ENCODE data around the gene USF1. TPM values are rescaled to one million over a fixed set of nuclear protein-coding genes. Genes with fewer than 3 reads are reported as not detected.
"Not testable (repeated sequence)": the region's sequence is repeated elsewhere in the genome, so short reads cannot be mapped to it uniquely, and the experiment has no call there.

Gene USF1
- total and polyA plus RNA-seq, 4 donors, result 67.5 to 95.1 (median 73.5) TPM

DNA sequence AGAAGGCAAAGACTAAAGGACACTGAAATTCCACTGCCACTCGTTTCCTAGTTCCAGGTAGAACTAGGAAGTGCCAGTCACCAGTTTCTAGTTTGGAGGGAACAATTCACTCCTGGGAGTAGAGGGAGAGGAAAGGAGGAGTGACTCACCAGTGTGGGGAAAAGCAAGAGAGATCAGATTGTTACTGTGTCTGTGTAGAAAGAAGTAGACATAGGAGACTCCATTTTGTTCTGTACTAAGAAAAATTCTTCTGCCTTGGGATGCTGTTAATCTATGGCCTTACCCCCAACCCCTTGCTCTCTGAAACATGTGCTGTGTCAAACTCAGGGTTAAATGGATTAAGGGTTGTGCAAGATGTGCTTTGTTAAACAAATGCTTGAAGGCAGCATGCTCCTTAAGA lies 29.1 kb downstream of the USF1 start:
- not testable (repeated sequence) for H3K9me3 ChIP-seq (ENCODE audit: control insufficient read depth in 4 of 4, insufficient read depth in 3 of 4, low read length in 3 of 4); H3K9ac ChIP-seq (ENCODE audit: insufficient read depth in 1 of 2, low read length in 2 of 2); DNase-seq; ATAC-seq (ENCODE audit: insufficient read depth, low FRiP score); H3K4me3 ChIP-seq; H3K27ac ChIP-seq (ENCODE audit: low read depth in 1 of 2, low read length in 1 of 2); H3K36me3 ChIP-seq (ENCODE audit: control insufficient read depth in 4 of 4, insufficient read depth in 4 of 4, low read length in 4 of 4)
- WGBS, 2 donors, result 52% methylated on average over 1 of the region's 1 CpG
- Histone ChIP-seq H3K27me3 (ENCODE audit: control insufficient read depth in 3 of 3, insufficient read depth in 3 of 3, low read length in 2 of 3) (peaks cover 0 to 19% (median 15%) of the 10 kb centered on the region in 3 donors), H3K4me1 (ENCODE audit: control insufficient read depth in 5 of 5, insufficient read depth in 5 of 5, low read length in 5 of 5) (peaks cover 0 to 28% (median 17%) of the 10 kb centered on the region in 5 donors)

GRCh38 chr1:161013488-161014230 lies 32.1 kb downstream of the USF1 start:
- H3K4me3 ChIP-seq, result no peak overlapping the region
- H3K27me3 ChIP-seq (ENCODE audit: control insufficient read depth in 3 of 3, insufficient read depth in 3 of 3, low read length in 2 of 3), result no peaks in the 10 kb centered on the region
- H3K9me3 ChIP-seq (ENCODE audit: control insufficient read depth in 4 of 4, insufficient read depth in 3 of 4, low read length in 3 of 4), result no peaks in the 10 kb centered on the region
- 3 to 9% methylated on average over 15 of the region's 15 CpGs for WGBS, 2 donors
- no peaks in the 10 kb centered on the region for H3K36me3 ChIP-seq (ENCODE audit: control insufficient read depth in 4 of 4, insufficient read depth in 4 of 4, low read length in 4 of 4)
- DNase-seq (peak; percentile 86 to 94 (median 92)), ATAC-seq (ENCODE audit: insufficient read depth, low FRiP score) (peak; percentile 77)
- peak overlapping the region; percentile 65 to 91 for H3K27ac ChIP-seq (ENCODE audit: low read depth in 1 of 2, low read length in 1 of 2)
- peaks cover 4 to 24% (median 12%) of the 10 kb centered on the region in 5 donors for H3K4me1 ChIP-seq (ENCODE audit: control insufficient read depth in 5 of 5, insufficient read depth in 5 of 5, low read length in 5 of 5)
- TF ChIP-seq, protein P1, sequence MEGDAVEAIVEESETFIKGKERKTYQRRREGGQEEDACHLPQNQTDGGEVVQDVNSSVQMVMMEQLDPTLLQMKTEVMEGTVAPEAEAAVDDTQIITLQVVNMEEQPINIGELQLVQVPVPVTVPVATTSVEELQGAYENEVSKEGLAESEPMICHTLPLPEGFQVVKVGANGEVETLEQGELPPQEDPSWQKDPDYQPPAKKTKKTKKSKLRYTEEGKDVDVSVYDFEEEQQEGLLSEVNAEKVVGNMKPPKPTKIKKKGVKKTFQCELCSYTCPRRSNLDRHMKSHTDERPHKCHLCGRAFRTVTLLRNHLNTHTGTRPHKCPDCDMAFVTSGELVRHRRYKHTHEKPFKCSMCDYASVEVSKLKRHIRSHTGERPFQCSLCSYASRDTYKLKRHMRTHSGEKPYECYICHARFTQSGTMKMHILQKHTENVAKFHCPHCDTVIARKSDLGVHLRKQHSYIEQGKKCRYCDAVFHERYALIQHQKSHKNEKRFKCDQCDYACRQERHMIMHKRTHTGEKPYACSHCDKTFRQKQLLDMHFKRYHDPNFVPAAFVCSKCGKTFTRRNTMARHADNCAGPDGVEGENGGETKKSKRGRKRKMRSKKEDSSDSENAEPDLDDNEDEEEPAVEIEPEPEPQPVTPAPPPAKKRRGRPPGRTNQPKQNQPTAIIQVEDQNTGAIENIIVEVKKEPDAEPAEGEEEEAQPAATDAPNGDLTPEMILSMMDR (IDR thresholded peaks at IDR 0.05; ENCODE audit: control extremely low read depth, extremely low read depth), result no peak
- peak overlapping the region in 1 of 2 donors; percentile 68 for H3K9ac ChIP-seq (ENCODE audit: insufficient read depth in 1 of 2, low read length in 2 of 2)

DNA sequence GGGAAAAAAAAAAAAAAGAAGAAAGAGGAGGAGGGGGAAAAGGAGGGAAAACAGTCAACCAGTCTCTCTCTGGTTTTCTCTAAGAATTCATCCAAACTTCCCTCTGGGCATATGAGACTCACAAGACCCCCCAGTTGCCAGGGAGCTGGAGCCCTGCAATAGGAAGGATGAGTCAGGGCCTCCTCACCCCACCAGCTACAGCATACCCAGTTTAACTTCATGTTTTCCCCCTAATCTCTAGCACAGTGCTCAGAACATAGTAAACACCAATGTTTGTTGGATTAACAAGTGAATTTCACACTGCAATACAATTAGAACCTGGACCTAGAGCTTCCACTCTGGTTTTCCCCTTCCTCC lies 32.7 kb downstream of the USF1 start:
- no peaks in the 10 kb centered on the region for H3K27me3 ChIP-seq (ENCODE audit: control insufficient read depth in 3 of 3, insufficient read depth in 3 of 3, low read length in 2 of 3)
- TF ChIP-seq, protein P1 (IDR thresholded peaks at IDR 0.05; ENCODE audit: control extremely low read depth, extremely low read depth), result no peak
- DNase-seq, result no peak
- no peaks in the 10 kb centered on the region for H3K36me3 ChIP-seq (ENCODE audit: control insufficient read depth in 4 of 4, insufficient read depth in 4 of 4, low read length in 4 of 4)
- no peaks in the 10 kb centered on the region for H3K9me3 ChIP-seq (ENCODE audit: control insufficient read depth in 4 of 4, insufficient read depth in 3 of 4, low read length in 3 of 4)
- no peak overlapping the region for H3K9ac ChIP-seq (ENCODE audit: insufficient read depth in 1 of 2, low read length in 2 of 2)
- H3K27ac ChIP-seq (ENCODE audit: low read depth in 1 of 2, low read length in 1 of 2), result peak overlapping the region; percentile 65 to 91
- no peak overlapping the region for H3K4me3 ChIP-seq
- H3K4me1 ChIP-seq (ENCODE audit: control insufficient read depth in 5 of 5, insufficient read depth in 5 of 5, low read length in 5 of 5), result peaks cover 4 to 26% (median 12%) of the 10 kb centered on the region in 5 donors
- ATAC-seq (ENCODE audit: insufficient read depth, low FRiP score), result no peak

DNA sequence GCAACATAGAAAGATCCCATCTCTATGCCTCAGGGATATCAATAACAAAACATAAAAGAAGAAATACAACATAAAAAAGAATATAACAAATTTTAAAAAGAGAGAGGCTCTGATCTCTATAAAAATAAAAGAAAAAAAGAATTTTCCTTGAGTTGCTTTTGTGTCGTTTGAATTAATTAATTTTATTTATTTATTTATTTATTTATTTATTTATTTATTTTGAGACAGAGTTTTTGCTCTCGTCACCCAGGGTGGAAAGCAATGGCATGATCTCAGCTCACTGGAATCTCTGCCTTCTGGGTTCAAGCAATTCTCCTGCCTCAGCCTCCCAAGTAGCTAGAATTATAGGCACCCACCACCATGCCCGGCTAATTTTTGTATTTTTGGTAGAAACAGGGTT lies 33.4 kb downstream of the USF1 start:
- no peak for ATAC-seq (ENCODE audit: insufficient read depth, low FRiP score)
- no peak for DNase-seq
- H3K27me3 ChIP-seq (ENCODE audit: control insufficient read depth in 3 of 3, insufficient read depth in 3 of 3, low read length in 2 of 3), result no peaks in the 10 kb centered on the region
- TF ChIP-seq, protein P1 (IDR thresholded peaks at IDR 0.05; ENCODE audit: control extremely low read depth, extremely low read depth), result no peak
- no peaks in the 10 kb centered on the region for H3K9me3 ChIP-seq (ENCODE audit: control insufficient read depth in 4 of 4, insufficient read depth in 3 of 4, low read length in 3 of 4)
- H3K36me3 ChIP-seq (ENCODE audit: control insufficient read depth in 4 of 4, insufficient read depth in 4 of 4, low read length in 4 of 4), result no peaks in the 10 kb centered on the region
- no peak overlapping the region for H3K4me3 ChIP-seq
- H3K9ac ChIP-seq (ENCODE audit: insufficient read depth in 1 of 2, low read length in 2 of 2), result no peak overlapping the region
- H3K4me1 ChIP-seq (ENCODE audit: control insufficient read depth in 5 of 5, insufficient read depth in 5 of 5, low read length in 5 of 5), result peaks cover 4 to 26% (median 14%) of the 10 kb centered on the region in 5 donors
- peak overlapping the region in 1 of 2 donors; percentile 89 for H3K27ac ChIP-seq (ENCODE audit: low read depth in 1 of 2, low read length in 1 of 2)
- WGBS, 2 donors, result 85 to 86% methylated on average over 3 of the region's 3 CpGs

All from lung (tissue), 12 donors.